Ovary (tissue), 3 donors: Measurements from ENCODE around the gene TGFB2.

Experiments used
- CTCF ChIP-seq, 3 donors: fragments of 450-650 bp in 2 of 3; fragments of 200-600 bp in 1 of 3; IDR thresholded peaks; one replicate each; pipeline versions ENCODE4 v1.5.1 to v1.8.0; 2016 to 2022; ENCODE audit warnings: antibody characterized with exemption in 3 of 3, mild to moderate bottlenecking in 1 of 3
- EP300 ChIP-seq: sonication (generic); formaldehyde crosslinking; IDR thresholded peaks from one replicate; pipeline ENCODE4 v1.6.1; 2017; ENCODE audit warnings: antibody characterized with exemption
- donor health status: DM: no; HTN: no; CAD: no.

- TF ChIP-seq CTCF (IDR thresholded peaks at IDR 0.05) (no peak), EP300 (no peak)
Observed at GRCh38 chr1:218304281-218305039, 40.7 kb upstream of the TGFB2 start.
